GM19467 (cell line): ENCODE data around the gene PRMT9.

Source experiments
- ATAC-seq: cut with Tn5 transposase; IDR thresholded peaks from one replicate; pipeline ENCODE4 v1.9.1; 2021; ENCODE audit warnings: mild to moderate bottlenecking, moderate library complexity; ENCODE audit not compliant: unreplicated experiment

PRMT9 gene

DNA sequence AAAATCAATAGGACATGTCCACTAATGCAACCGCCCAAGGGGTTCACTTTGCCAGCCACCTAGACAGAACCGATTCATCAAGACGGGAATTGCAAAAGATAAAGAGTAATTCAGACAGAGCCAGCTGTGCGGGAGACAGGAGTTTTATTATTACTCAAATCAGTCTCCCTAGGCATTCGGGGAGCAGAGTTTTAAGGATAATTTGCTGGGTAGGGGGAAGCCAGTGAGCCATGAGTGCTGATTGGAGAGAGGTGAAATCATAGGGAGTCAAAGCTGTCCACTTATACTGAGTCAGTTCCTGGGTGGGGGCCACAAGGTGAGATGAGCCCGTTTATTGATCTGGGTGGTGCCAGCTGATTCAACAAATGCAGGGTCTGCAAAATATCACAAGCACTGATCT, 58.2 kb downstream of the PRMT9 start:
- ATAC-seq, result no peak

DNA sequence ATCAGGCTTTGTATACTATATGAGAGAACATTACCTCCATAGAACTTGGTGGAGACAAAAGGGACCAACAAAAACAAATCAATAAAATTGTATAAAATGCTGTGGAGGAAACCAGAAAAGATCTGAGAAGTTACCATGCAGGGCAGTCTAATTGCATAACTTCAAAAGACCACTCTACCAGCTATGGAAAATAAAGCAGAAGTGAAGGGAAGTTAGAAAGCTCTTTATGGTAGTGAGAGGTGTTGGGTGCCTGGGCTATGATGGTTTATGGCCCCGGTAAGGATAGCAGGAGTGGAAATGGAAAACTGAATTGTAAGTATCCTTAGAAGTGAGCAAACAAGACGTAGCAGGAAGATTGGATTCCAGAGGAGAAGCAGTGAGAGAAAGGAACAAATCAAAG, 63.6 kb downstream of the PRMT9 start:
- ATAC-seq, result no peak

DNA sequence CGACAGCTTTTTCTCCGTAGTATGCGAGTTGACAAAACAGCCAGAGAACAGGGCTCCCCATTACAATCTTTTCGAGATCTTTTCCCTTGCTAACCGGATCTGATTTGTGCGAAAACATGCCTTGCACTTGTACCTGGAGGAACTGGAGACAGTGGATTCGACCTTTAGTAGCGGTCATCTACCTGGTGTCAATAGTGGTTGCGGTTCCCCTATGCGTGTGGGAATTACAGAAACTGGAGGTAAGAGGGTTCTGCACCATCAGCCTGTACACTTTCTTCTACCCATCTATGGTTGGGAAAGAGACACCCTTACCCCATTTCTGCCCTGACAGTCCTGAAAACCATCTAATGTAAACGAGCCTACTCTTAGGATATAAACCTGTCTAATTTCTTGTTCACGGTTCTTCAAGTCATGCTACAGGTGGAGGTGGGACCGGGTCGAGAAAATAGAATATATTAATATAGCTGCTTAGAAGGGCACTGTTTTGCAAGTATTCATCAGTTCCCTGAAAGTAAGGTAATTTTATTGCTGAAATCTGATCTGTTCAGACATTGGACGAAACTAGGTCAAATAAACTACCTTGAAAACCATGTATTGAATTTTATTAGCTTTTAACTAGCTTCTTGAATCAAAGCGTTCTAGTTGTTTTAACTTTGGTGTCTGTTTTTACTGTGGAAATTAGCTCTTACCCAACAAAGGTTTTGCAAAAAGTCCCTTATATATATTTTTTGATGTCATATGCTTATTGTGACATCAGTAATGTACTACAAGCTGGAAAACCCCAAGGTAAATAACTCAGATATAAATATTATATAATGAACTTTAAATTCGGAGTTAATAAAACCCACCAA, 65.9 kb downstream of the PRMT9 start:
- peak; percentile 7 for ATAC-seq

DNA sequence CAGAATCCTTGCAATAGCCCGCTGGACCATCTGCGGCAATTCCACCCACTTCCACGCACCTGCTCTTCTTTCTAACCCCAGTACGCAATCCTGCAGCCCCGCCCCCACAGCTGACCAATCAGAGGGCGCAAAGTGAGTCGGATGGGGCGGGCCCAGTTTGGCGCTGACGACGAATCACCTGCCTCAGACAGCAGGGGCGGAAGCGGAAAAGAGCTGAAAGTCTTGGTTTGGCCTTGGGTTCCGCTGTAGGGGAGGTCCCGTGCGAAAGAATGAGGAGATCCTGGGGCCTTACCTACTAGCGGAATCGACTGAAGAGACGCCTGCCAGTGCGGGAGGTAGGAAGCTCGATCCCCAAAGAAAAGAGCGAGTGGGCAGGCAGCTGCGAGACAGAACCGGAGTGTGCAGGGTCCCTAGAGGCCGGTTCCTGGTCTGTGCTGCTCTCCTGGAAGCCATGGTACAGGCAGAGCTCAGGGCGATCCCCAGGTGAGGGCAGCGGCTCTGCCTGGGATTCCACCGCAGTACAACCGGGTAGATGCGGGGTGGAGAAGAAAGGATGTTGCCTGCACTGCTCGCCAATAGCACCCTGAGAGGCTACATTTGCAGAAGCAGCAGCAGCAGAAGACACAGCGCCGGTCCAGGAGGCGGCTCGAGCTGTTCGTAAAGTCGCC, 66.7 kb downstream of the PRMT9 start, which contains the start of gene TMEM184C:
TMEM184C (plus strand) TSS at position 225 of the 668 bp plus-strand sequence. CDS start 560 bp downstream, outside the sequence.
- peak; percentile 100 for ATAC-seq

DNA sequence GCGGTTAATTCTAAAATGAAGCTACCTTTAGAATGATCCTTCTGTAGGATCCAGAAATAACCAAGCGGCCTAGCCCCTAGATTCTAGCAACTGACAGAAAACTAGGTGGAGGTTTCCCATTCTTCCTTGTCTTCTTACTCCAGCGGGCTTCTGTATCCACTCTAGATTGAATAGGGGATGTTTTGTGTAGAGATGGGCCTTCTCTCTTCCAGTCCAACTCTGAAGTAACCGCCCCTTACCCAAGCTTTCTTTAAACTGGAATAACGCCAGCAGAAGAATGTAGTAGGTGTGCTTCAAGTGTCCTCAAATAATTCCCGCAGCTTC, 67.2 kb downstream of the PRMT9 start:
- ATAC-seq, result peak; percentile 2

DNA sequence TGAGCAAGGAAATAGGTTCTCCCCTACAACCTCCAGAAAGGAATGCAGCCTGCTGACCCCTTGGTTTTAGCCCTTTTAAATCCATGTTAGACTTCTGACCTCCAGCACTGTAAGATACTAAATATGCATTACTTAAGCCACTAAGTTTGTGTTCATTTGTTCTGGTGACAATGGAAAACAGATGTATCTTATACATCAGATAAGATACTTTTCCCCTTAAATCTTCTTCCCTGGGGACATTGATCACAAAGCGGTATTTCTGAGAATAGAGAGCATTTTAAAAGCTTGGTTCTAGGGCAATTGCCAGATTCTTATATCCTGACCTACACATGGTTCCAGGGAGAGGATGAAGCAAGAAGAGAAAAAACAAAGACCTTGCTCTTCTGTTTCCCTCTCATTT, 73.3 kb downstream of the PRMT9 start:
- ATAC-seq, result no peak

DNA sequence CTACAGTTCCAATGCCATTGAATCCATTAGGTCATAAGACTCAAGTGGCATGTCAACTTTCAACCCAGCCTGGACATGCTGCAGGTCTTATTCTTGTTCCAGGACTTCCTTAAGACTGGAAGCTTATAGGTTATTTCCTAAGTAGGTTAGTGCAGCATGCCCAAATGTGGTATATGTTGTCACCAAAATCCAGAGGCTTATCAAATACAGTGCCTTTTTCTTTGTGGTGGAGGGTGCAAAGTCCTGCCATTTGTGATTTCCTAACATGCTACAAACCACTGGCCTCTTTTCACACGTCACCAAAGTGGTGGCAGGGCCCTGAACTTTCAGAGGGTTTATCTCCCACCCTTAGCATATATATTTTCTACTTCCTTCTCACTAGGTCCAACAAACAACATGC, 76.5 kb downstream of the PRMT9 start:
- no peak for ATAC-seq

DNA sequence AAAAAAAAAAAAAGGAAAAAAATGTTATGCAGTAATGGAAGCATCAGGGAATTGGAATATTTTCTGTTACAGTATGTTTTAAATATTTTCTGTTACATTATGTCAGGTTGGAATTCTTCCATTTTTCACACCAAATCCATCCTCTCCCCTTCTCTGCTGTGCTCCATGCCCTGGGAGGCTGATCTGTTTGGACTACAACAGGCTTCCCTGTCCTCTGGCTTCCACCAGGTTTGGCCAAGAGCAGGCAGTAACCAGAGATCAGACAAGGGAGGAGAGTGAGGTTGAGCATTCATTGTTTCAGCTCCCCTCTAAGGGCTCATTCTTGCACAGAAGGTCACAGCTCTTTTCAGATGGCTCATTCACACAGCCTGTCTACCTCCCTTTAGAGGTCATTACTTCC, 78.5 kb downstream of the PRMT9 start:
- no peak for ATAC-seq

DNA sequence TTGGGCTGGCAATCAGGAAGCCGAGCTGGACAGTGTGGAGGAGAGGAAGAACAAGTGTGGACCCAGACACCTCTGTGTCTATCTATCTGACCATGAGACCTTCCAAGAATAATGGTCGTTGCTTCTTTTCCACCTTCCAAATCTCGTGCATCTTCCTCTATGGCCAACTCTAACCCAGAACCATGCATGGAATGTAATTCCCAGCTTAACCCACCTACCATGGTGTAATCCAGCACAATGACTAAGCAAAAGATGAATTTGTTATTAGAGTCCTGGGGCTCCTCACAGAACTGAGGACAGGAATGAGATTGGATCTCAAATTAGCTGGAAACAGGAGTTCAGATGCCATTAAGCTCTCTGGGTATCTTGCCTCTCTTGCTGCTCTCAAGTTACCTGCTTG, 84.2 kb downstream of the PRMT9 start:
- ATAC-seq, result no peak

DNA sequence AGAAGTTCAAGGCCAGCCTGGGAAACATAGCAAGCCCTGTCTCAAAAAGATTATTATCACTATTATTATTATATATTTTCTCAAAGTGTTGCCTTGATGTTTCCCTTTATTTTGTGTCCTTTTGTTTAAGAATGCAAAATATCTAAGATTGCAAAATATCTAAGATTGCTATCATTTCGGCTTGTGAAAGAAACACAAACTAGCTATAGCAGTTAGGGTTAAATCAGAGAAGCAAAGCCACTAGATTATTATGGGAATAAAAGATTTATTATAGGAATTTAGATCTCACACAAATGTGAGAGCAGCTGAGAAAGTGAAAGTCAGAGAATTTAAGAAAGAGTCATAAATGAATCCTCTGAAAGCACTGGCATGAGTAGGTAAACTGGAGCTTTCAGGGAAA, 84.8 kb downstream of the PRMT9 start:
- no peak for ATAC-seq

DNA sequence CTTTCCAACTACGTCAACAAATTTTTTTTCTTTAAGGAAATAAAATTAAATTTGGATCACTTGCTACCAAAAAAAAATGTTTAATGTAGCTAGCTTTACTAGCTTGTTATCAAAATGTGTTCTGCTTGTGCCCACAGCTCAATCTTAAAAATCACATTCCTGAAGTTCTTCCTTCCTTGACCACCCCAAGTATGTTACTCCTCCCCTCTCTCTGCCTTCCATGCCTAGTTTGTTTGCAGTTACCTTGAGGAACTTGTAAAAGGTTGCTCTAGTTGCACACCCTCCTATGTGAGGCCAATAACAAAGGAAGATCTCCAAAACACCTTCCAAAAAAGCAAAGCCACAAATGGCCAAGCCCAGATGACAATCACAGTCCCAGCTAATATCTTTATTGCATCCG, 86.4 kb downstream of the PRMT9 start:
- ATAC-seq, result no peak

DNA sequence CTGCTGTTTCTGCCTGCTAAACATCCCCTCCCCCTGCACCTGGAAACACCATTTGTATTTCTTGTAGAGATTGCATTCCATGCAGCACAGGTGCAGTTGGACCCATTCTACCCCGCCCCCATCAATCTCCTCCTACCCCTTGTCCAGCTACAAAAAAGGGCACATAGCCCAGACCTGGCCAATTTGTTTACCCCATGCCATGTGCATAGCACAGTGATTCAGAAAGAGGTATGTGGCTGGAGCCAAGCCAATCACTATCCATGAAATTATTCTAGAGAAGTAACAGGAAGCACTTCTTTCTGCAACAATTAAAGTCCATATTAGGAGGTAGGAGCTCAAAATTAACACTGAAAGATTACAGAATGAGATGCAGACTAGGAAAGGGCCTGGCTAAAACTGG, 87.0 kb downstream of the PRMT9 start:
- ATAC-seq, result no peak

DNA sequence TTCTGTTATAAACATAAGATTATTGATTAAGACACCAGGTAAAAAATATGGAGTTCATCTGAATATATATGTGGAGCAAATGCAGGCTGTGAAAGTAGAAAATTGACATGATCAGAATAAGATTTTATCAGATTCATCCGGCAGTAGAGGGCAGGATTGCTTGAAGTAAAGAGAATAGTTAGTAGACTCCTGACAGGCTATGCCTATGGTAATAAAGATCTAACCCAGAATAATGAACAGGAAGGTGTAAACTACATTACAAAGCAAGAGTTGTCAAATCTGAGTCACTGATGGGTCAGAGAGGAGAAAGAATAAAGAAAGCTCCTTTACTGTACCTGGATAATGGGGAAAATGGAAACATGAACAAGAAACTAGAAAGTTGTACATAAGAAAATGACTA, 87.6 kb downstream of the PRMT9 start:
- ATAC-seq, result no peak

DNA sequence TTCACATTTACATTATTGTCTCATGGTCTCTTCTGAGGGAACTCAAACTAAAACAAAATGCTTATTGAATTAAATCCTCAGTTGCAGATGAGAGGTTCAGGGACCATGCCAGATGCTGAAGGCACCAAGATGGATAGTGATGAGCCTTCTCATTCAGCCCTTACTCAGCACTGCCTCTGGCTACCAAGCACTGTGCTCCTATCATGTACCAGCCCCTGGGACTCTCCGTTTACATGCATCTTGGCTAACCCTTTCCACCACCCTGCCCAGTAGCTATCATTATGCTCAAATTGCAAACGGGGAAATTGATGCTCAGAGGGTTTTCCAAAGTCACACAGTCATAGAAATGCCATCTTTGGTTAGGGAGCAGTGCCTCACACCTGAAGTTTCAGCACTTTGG, 89.4 kb downstream of the PRMT9 start:
- ATAC-seq, result no peak

DNA sequence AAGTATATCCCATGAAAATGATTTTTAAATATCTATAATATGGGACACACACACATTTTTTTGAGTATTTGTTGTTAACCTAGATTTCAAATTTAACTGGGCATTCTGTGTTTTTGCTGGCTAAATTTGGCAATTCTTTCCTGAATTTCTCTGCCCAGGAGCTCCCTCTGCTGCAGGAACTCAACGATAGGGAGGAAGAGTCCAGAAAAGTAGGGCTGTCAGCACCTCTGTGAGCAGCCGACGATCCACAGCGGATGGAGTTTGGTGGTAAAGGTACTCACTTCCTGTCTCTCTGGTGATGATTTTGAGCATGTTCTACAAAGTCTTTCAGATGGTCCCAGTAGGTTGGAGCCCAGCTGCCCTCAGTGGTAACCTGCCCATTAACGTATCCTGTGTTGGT, 89.9 kb downstream of the PRMT9 start:
- ATAC-seq, result no peak

DNA sequence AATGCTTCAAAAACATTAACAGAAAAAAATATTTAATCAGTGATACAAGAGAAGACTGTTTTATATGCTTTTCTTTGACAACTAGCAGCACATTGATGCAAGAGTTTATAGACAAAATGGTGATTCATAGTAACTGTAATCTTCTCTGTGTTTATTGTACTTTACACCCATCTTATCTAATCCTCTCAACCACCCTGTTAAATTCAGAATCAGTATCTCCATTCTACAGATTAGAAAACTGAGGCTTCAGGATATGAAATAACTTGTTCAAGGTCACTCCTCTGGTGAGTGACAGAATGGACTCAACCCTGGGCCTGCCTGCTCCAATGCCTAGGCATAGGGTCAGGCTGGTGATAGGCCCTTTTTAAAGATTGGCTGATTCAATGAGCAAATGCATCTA, 92.9 kb downstream of the PRMT9 start:
- no peak for ATAC-seq

DNA sequence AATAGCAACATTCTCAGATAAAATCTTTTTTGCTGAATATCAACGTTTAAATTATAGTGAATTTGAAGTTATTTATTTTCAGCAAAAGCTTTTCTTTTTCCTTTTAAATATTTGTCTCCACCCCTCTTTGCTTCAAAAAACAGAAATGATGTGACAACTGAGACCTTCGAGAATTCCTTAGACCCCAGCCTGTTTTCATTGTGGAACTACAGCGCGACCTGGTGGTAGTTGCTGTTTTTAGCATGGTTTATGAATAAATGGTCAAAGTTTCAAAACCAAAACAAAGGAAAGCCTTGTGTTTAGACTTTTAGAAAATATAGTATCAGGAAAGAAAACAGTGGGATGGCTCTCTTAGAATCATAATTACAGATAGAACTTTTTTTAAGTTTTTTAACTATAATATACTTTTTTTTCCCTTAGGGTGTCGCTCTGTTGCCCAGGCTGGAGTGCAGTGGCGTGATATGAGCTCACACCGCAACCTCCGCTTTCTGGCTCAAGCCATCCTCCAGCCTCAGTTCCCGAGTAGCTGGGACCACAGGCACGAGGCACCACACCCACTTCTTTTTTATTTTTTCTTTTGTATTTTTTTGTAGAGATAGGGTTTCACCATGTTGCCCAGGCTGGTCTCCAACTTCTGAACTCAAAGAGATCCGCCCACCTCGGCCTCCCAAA, 93.6 kb downstream of the PRMT9 start:
- no peak for ATAC-seq

DNA sequence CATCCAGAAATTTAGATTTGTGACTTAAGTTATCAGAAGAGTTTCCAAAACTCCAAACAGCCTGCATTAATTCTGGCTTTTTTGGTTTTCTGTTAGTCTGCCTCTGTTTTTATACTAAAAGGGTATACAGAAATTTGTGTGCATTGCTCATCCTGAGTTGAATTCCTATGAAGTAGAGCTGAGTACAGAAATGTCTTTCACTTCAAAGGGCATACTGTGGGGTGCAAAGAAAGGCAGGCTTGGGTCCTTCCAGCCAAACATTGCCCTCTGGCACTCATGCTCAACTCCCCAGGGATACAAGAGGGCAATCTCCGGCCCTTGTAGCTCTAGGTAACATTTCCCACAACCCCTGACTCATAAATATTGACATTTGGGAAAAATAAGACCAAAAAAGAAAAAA, 94.4 kb downstream of the PRMT9 start:
- ATAC-seq, result no peak
